Stimulated activated CD8-positive, alpha-beta memory T cell treated with anti-CD3 and anti-CD28 coated beads, Interleukin-7, amount 100 ng/mL, for 1 hour (primary cell): ENCODE results near the gene RALGDS.

ENCODE experiments used
- DNase-seq, 2 donors: peaks; one replicate each; pipeline ENCODE4 v3.0.0-alpha.2; 2020; ENCODE audit warnings: low read depth in 2 of 2

RALGDS gene

DNA sequence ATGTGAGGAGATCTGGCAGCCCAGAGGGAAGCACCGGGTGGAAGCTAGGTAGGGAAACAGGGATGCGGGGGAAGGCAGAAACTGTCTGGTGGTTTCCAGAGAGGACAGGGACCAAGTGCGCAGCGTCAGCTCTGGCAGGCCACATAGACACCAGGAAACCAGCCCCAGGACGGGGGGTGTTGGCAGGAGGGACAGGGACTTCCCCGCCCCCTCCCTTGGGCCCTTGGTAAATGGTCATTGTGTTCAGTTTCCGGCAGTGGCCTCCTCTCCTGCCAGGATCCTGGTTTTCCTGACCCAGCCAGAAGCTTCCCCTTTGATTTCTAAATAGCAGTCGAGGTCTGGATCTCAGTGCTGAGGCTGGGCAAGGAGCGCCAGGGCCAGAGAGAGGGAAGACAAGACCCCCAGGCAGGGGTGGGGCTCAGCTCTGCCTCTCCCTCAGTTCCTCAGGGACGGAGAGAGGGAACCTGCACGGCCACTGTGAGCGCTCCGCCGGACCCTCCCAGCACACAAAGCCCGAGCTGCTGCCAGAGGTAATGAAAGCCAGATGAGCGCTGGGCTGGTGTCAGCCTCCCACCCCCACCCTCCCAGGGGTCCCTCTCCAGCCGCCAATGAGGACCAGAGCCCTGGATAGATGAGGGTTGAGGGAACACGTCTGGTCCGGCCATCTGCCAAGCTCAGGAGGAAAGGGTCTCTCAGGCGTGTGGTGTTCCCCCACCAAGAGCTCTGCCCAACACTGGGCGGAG is 1.8 kb downstream of the RALGDS start:
- DNase-seq, result no peak

GRCh38 chr9:133118568-133118967 is 2.5 kb downstream of the RALGDS start:
- DNase-seq, result no peak

DNA sequence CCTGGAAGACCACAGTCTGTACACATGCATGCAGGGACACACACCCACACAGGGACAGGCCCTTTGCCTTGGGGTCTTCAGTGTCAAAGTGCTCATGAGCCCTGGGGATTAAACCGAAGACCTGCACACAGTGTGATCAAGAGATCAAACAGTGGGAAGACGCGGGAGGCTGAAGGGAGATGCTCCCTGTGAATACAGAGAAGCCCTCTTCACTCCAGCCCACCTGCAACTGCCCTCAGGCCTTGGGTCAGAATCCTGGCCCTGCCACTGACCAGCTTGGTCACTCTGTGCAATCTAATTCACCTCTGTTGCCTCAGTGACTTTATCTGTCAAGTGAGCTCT is 2.9 kb downstream of the RALGDS start:
- DNase-seq, result no peak

DNA sequence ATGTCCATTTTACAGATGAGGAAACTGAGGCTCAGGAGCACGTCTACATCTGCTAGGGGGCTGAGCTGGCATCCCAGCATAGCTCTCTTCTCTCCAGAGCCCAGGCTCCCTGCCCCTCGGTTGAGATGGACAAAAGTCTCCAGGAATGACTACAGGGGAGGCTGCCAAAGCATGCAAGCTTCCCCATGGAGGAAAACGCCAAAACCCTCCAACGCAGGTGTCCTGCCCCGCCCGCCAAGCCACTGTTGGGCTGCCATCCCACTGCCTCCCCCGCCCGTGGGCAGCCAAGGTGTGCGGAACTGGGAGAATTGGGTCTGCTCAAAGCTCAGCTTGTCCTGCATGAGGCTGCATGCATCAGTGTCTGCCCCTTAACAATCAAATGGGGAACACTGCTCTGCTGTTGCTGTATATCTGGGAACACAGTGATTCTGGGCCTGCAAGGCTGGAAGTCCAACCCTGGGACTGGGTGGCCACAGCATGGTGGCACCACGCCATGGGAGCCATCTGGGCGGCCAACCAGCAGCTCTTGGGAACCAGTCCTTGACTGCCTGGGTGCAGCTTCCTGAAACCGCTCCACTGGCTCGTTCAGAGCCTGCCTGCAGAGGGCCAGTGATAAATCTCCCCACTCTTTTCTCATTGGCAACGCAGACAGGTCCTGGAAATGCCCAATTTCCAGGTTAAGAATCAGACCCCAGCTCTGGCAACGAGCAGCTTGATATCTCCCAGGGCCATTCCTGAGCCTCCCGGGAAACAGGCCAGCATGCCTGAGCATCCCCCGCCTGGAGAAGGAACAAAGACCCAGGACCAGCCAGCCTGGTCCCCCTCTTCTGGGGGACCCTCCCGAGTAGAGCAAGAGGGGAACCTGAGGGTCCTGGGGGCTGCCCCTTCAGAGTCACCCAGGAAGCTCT is 3.5 kb downstream of the RALGDS start:
- no peak for DNase-seq

- no peak for DNase-seq
These were observed 4.5 kb downstream of the RALGDS start for GRCh38 chr9:133116346-133117231.

- DNase-seq, result no peak
These were observed 5.3 kb downstream of the RALGDS start for GRCh38 chr9:133115604-133116345.

GRCh38 chr9:133114886-133115603 is 6.0 kb downstream of the RALGDS start:
- DNase-seq, result no peak

- DNase-seq, result no peak
These were observed 6.8 kb downstream of the RALGDS start for GRCh38 chr9:133113949-133114885.

GRCh38 chr9:133113163-133113948 is 7.7 kb downstream of the RALGDS start:
- no peak for DNase-seq

DNA sequence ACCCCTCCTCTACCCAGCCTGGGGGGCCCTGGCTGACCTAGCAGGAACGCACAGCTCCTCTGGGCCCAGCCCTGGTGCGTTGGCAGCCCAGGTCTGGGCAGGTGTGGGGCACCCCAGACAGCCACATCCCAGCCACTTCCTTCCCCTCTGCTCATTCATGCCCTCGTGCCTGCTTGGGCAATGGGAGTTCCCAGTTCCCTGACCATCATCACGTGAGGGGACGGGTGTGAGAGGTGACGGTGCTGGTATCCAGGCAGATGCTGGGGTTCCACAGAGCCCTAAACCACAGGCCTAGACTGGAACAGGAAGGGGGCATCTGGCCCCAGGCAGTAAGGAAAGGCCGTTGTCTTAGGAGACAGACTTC is 8.4 kb downstream of the RALGDS start:
- no peak for DNase-seq

DNA sequence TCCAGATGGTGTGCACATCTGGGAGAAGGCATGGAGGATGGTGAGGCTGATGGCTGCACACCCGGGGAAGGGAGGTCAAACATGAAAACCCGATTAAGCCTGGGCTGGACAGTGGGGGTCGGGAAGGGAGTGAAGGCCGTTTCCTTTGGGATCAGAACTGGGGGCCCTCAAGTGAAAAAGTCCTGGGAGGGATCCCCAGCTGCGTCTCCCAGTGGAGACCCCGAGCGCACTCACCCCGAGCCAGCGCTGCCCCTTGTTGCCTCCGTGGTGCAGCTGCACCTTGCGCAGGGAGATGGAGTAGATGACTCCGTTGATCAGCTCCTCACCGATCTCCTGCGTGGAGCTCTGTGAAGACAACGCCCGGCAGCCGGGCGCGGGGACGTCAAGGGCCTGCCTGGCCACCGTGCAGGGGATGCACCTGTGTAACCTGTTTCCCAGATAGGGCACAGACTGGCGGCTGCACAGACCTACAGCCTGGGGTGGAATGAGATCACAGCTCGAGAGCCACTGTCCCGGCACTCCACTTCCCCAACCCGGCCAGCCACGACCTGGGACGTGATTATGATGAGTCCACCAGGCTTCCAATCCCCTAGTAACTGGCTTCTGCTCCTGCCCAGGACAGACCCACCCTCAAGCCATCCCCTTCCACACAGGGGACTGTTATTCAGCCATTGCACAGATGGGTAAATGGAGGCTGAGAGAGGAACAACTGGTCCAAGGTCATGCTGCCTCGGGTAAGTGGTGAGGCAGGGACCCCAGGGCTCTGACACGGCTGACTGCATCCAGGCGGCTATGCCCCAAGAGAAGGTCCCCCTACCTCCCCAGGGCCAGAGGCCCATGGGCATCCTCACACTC is 9.0 kb downstream of the RALGDS start:
- DNase-seq, result no peak

- DNase-seq, result no peak
These were observed 10.9 kb downstream of the RALGDS start for GRCh38 chr9:133109931-133110650.

DNA sequence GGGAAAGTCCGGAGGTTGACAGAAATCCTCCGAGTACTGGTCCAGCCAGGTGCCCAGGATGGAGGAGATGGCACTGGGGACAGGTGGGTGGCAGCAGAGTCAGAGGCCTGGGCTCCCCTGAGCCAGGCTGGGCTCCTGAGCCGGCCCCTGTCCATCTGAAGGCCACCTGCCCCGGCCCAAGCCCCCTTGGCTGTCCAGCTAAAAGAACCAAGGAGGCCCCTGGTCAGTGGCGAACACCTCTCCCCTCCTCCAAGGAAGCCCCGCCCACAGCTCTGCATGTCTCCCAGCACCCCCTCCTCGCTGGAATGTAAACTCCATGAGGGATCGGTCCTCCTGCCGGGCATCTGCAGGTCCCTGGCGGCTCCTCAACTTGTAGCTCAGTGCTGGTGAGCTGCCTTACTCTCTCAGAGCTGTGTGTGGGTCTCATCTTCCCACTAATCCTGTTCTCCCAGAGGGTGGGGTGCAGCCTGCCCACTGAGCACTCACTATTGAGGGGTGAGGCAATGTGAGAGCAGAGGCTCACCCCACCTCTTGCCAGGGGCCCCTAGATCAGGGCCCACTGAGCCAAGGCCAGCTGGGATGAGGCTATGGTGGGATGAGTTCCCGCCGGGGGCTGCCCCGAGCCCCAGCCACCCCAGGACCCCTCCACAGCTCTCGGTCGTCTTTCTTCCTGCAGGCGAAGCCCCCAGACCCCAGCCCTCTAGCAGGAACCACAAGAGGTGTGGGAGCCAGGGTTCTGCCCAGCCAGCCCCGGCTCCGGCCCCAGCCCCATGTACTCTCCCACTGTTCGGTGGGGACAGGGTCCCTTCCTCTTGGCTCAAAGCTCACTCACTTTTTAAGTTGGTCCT is 12.0 kb downstream of the RALGDS start:
- no peak for DNase-seq

DNA sequence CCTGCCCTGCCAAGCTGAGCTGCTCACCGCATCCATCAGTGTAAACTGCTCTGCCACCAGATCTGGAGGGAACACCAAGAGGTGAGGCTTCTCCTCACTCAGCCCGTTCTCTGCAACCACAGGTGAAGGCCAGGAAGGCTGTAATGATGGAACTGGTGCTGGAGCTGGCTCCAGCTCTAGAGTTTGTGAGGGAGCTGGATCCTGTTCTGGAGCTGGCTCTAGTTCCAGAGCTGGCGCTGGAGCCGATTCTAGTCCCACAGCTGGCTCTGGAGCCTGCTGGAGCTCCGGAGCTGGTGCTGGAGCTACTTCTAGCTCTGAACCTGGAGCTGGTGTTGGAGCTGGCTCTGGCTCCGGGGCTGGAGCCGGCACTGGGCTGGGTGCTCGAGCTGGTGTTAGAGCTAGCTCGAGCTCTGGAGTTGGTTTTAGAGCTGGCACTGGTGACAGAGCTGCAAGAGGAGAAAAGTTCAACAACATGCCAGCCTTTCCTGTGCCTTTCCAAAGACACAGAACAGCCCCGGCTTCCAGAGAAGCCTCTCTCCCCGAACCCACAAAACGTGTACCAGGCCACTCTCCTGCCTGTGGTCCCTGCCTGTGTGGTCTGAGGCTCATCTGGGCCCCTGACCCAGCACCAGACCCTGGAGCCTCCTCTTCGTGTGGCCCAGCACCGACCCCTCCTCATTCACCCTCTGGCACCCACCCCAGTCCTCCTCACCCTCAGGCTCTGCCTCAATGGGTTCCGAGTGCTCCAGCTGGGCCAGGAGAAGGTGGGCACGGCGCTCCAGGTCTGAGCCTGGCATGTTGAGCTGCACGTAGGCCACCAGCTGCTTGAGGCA is 12.9 kb downstream of the RALGDS start:
- no peak for DNase-seq

DNA sequence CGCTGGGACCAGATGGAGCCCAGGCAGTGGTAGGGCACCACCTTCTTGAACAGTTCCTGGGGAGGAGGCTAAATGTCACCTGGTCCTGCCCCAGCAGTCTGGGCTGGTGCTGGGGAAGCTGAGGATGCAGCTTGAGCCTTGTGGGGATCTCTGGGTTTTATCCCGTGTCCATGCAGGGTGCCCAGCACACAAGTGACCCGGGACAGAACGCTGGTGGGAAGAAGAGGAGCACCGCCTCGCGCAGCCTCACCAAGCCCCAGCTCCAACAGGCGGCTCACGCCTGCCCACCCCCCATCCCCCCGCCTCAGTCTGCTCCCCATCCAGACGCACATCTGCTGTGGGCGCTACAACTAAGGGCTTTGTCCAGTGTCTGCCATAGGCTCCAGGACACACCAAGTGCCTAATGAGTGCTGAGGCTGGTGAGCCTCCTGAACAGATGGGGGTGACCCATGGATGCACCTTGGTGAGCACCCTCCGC is 13.8 kb downstream of the RALGDS start:
- no peak for DNase-seq
